UCSD-AML1 (cell line): ENCODE data around the gene TADA3.
"Not testable (repeated sequence)": the region's sequence is repeated elsewhere in the genome, so short reads cannot be mapped to it uniquely, and the experiment has no call there.

Experiments
- DNase-seq: peaks from one replicate; lab custom pipeline; 2025; ENCODE audit not compliant: unreplicated experiment; lab: John Stamatoyannopoulos, UW

TADA3 gene

GRCh38 chr3:9784965-9785364, 7.3 kb downstream of the TADA3 start:
- DNase-seq: no peak

DNA sequence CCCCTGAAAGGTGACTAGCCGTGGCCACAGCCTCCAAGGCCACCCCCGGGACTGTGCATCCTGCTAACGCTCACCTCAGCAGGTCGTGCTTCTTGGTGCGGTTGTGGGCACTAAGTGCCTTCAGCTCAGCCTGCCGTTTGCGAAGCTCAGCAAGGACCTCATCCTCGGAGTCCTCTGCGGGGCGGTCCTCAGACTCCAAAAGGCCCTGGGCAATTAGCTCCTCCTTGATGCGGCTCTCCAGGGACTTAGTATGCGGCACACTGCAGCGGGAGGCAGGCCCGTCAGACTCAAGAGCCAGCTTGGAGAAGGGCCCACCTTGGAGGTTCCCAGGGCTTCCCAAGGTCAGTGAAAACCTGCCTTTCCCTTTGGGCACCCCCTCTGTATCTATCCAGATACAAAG, 8.3 kb downstream of the TADA3 start:
- no peak for DNase-seq

- DNase-seq: no peak
Observed at GRCh38 chr3:9782770-9783169, 9.5 kb downstream of the TADA3 start.

DNA sequence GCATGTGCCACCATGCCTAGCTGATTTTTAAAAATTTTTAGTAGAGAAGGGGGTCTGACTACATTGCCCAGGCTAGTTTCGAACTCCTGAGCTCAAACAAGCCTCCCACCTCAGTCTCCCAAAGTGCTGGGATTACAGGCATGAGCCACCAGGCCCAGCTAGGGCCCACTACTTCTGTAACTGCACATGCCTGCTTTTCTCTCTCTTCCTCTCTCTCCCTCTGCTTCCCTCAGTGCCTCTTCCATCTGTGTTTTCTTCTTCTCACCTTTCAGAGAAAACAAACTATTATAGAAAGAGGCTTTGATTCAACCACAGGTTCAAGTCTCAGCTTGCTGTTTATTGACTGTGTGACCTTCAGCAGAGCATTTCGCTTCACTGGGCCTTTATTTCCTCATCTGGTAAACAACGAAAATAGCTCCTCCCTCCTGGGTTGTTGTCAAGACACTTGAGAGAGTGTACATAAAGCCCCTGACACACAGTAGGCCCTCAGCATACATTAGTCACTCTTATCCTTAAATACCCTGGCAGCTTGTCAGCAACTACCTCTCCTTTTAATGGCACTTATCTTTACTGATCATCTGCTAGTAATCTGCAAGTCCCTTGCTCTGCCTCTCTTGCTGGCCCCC, 10.2 kb downstream of the TADA3 start:
- no peak for DNase-seq

GRCh38 chr3:9781551-9781950, 10.7 kb downstream of the TADA3 start:
- DNase-seq: no peak

GRCh38 chr3:9780910-9781309, 11.4 kb downstream of the TADA3 start:
- no peak for DNase-seq

- DNase-seq: no peak
Observed at GRCh38 chr3:9780458-9780812, 11.8 kb downstream of the TADA3 start.

- peak; percentile 90 for DNase-seq
Observed at GRCh38 chr3:9779721-9780457, 12.4 kb downstream of the TADA3 start.

GRCh38 chr3:9779075-9779593, 13.1 kb downstream of the TADA3 start:
- peak; percentile 51 for DNase-seq

GRCh38 chr3:9778143-9779074, 13.9 kb downstream of the TADA3 start:
- DNase-seq: no peak

- no peak for DNase-seq
Observed at GRCh38 chr3:9777694-9778021, 14.6 kb downstream of the TADA3 start.

GRCh38 chr3:9776896-9777693, 15.2 kb downstream of the TADA3 start:
- DNase-seq: no peak

GRCh38 chr3:9771007-9771406, 21.3 kb downstream of the TADA3 start:
- DNase-seq: not testable (repeated sequence)

- DNase-seq: no peak
Observed at GRCh38 chr3:9770276-9770812, 21.9 kb downstream of the TADA3 start.

GRCh38 chr3:9769426-9770275, 22.6 kb downstream of the TADA3 start, which contains the start of gene CAMK1:
CAMK1 (minus strand) TSS chr3:9769947; CDS start chr3:9767749, 2,198 bp downstream.
- peak; percentile 61 for DNase-seq

- no peak for DNase-seq
Observed at GRCh38 chr3:9769012-9769411, 23.3 kb downstream of the TADA3 start.

- DNase-seq: no peak
Observed at GRCh38 chr3:9768141-9768775, 24.0 kb downstream of the TADA3 start.

- no peak for DNase-seq
Observed at GRCh38 chr3:9767418-9767817, 24.9 kb downstream of the TADA3 start.

GRCh38 chr3:9765865-9766264, 26.4 kb downstream of the TADA3 start:
- DNase-seq: no peak
